ENCODE results near the gene DNAH5. TPM values are rescaled to one million over a fixed set of nuclear protein-coding genes. Genes with fewer than 3 reads are reported as not detected.

Gene DNAH5
- total and polyA plus RNA-seq, 7 experiments from 2014 or later = not detected

DNA sequence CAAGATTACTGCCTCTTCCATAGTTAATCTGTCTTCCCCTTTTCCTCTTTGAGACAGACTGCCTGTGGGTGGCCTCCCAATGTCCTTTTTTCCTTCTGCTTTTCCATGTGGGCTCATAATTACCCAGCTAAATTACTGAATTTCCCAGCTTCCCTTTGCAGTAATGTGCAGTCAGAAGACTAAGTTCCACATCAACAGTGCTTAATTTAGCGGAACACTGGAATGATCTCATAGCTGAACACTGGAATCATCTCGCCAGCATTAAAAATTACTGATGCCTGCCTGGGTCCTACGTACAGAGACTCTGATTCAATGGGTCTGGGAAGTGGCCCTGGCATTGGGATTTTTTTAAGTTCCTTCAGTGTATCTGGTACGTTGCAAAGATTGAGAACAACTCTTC lies 84.3 kb downstream of the DNAH5 start:
- Histone ChIP-seq H3K36me3 (ENCODE audit: control insufficient read depth in 2 of 3, insufficient read depth in 3 of 3, low read length in 3 of 3) (no peaks in the 10 kb centered on the region), H3K4me1 (ENCODE audit: control insufficient read depth in 2 of 2, insufficient read depth in 2 of 2, low read length in 2 of 2) (no peaks in the 10 kb centered on the region), H3K9me3 (ENCODE audit: control insufficient read depth in 2 of 3, low read length in 3 of 3) (no peaks in the 10 kb centered on the region), H3K4me3 (ENCODE audit: low read length) (no peak overlapping the region), H3K27ac (ENCODE audit: low read depth, low read length) (no peak overlapping the region), H3K27me3 (ENCODE audit: control insufficient read depth in 2 of 2, insufficient read depth in 2 of 2, low read length in 2 of 2) (no peaks in the 10 kb centered on the region)
- ChIA-PET POLR2A (no interaction called here), CTCF (no interaction called here)
- Mint-ChIP-seq H3K36me3 (no peaks in the 10 kb centered on the region), H3K27me3 (no peaks in the 10 kb centered on the region), H3K4me1 (no peaks in the 10 kb centered on the region), H3K27ac (no peak overlapping the region), H3K4me3 (no peak overlapping the region), H3K9me3 (peaks cover 6 to 44% (median 20%) of the 10 kb centered on the region in 11 donors)
- no peak for ATAC-seq
- no peak for DNase-seq
- intact Hi-C loops (cut with micrococcal nuclease) = no loop called here

GRCh38 chr5:13859270-13860065 lies 85.0 kb downstream of the DNAH5 start:
- no peak overlapping the region for H3K4me3 ChIP-seq (ENCODE audit: low read length)
- no peaks in the 10 kb centered on the region for H3K36me3 Mint-ChIP-seq
- ATAC-seq (no peak), DNase-seq (no peak)
- POLR2A ChIA-PET = no interaction called here
- peaks cover 6 to 44% (median 20%) of the 10 kb centered on the region in 11 donors for H3K9me3 Mint-ChIP-seq
- CTCF ChIA-PET = no interaction called here
- H3K27ac Mint-ChIP-seq = no peak overlapping the region
- H3K9me3 ChIP-seq (ENCODE audit: control insufficient read depth in 2 of 3, low read length in 3 of 3) = no peaks in the 10 kb centered on the region
- no peaks in the 10 kb centered on the region for H3K27me3 ChIP-seq (ENCODE audit: control insufficient read depth in 2 of 2, insufficient read depth in 2 of 2, low read length in 2 of 2)
- H3K27ac ChIP-seq (ENCODE audit: low read depth, low read length) = no peak overlapping the region
- no peaks in the 10 kb centered on the region for H3K4me1 ChIP-seq (ENCODE audit: control insufficient read depth in 2 of 2, insufficient read depth in 2 of 2, low read length in 2 of 2)
- no peaks in the 10 kb centered on the region for H3K27me3 Mint-ChIP-seq
- H3K4me3 Mint-ChIP-seq = no peak overlapping the region
- H3K36me3 ChIP-seq (ENCODE audit: control insufficient read depth in 2 of 3, insufficient read depth in 3 of 3, low read length in 3 of 3) = no peaks in the 10 kb centered on the region
- intact Hi-C loops (cut with micrococcal nuclease) = no loop called here
- H3K4me1 Mint-ChIP-seq = peaks cover 0 to 1% (median 0%) of the 10 kb centered on the region in 7 donors

- POLR2A ChIA-PET = no interaction called here
Measured at GRCh38 chr5:13843175-13843846, 101.2 kb downstream of the DNAH5 start.

DNA sequence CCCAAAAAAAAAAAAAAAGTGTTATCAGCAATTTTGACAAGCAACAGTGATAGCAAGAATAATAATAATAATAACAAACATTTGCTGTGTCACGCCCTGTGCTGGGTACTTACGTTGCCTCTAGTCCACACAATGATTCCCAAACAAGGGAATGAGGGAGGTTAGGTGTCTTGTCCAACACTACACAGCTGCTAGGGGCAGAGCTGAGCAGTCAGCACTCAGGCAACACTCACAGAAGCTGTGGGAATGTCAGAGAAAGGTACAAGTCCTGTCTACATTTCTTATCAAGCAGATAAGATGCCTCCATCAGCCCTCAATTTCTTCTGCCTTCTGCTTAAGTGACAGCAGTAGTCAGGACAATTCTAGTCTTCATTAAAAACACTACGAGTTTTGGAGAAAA lies 111.0 kb downstream of the DNAH5 start:
- DNase-seq (no peak), ATAC-seq (no peak)
- no peaks in the 10 kb centered on the region for H3K27me3 ChIP-seq (ENCODE audit: control insufficient read depth in 2 of 2, insufficient read depth in 2 of 2, low read length in 2 of 2)
- H3K4me1 ChIP-seq (ENCODE audit: control insufficient read depth in 2 of 2, insufficient read depth in 2 of 2, low read length in 2 of 2) = no peaks in the 10 kb centered on the region
- H3K27ac ChIP-seq (ENCODE audit: low read depth, low read length) = no peak overlapping the region
- ChIA-PET POLR2A (no interaction called here), CTCF (no interaction called here)
- Mint-ChIP-seq H3K9me3 (peaks cover 4 to 26% (median 13%) of the 10 kb centered on the region in 11 donors), H3K4me1 (no peaks in the 10 kb centered on the region), H3K27ac (no peak overlapping the region), H3K36me3 (peaks cover 0 to 5% (median 0%) of the 10 kb centered on the region in 5 donors), H3K4me3 (no peak overlapping the region), H3K27me3 (no peaks in the 10 kb centered on the region)
- no peaks in the 10 kb centered on the region for H3K9me3 ChIP-seq (ENCODE audit: control insufficient read depth in 2 of 3, low read length in 3 of 3)
- intact Hi-C loops (cut with micrococcal nuclease) = no loop called here
- no peaks in the 10 kb centered on the region for H3K36me3 ChIP-seq (ENCODE audit: control insufficient read depth in 2 of 3, insufficient read depth in 3 of 3, low read length in 3 of 3)
- H3K4me3 ChIP-seq (ENCODE audit: low read length) = no peak overlapping the region

More at GRCh38 chr5:13843175-13843846, 101.2 kb downstream of the DNAH5 start:
- Mint-ChIP-seq H3K4me3 (no peak overlapping the region), H3K27ac (no peak overlapping the region), H3K4me1 (no peaks in the 10 kb centered on the region), H3K36me3 (no peaks in the 10 kb centered on the region), H3K27me3 (no peaks in the 10 kb centered on the region), H3K9me3 (peaks cover 0 to 11% (median 0%) of the 10 kb centered on the region in 11 donors)
- DNase-seq = no peak
- no peaks in the 10 kb centered on the region for H3K27me3 ChIP-seq (ENCODE audit: control insufficient read depth in 2 of 2, insufficient read depth in 2 of 2, low read length in 2 of 2)
- CTCF ChIA-PET = no interaction called here
- H3K36me3 ChIP-seq (ENCODE audit: control insufficient read depth in 2 of 3, insufficient read depth in 3 of 3, low read length in 3 of 3) = no peaks in the 10 kb centered on the region
- no peak overlapping the region for H3K4me3 ChIP-seq (ENCODE audit: low read length)
- H3K9me3 ChIP-seq (ENCODE audit: control insufficient read depth in 2 of 3, low read length in 3 of 3) = no peaks in the 10 kb centered on the region
- no peaks in the 10 kb centered on the region for H3K4me1 ChIP-seq (ENCODE audit: control insufficient read depth in 2 of 2, insufficient read depth in 2 of 2, low read length in 2 of 2)
- intact Hi-C loops (cut with micrococcal nuclease) = no loop called here
- ATAC-seq = no peak
- H3K27ac ChIP-seq (ENCODE audit: low read depth, low read length) = no peak overlapping the region

DNA sequence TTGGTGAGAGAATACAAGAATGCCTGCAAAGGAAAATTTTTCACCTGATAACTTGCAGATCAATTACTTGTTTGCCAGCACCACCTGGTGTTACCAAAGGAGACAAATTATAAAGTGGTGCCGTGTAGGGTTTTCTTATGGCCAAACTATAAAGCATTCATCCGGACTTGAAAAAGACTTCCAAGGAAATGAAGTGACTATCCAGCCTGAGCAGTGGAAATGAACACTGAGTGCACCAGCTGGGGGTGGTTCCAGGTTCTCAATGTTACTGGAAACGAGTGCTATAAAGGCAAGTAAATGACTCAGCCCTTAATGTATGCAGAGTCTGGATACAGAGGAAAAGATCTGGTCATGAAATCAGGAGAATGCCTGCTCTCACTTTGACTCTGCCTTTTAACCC lies 113.1 kb downstream of the DNAH5 start:
- intact Hi-C loops (cut with micrococcal nuclease) = no loop called here
- ChIA-PET POLR2A (no interaction called here), CTCF (no interaction called here)
- Mint-ChIP-seq H3K4me3 (no peak overlapping the region), H3K4me1 (no peaks in the 10 kb centered on the region), H3K36me3 (no peaks in the 10 kb centered on the region), H3K9me3 (peaks cover 2 to 31% (median 11%) of the 10 kb centered on the region in 11 donors), H3K27me3 (no peaks in the 10 kb centered on the region), H3K27ac (no peak overlapping the region)
- H3K9me3 ChIP-seq (ENCODE audit: control insufficient read depth in 2 of 3, low read length in 3 of 3) = no peaks in the 10 kb centered on the region
- ATAC-seq = no peak
- no peak for DNase-seq
- no peaks in the 10 kb centered on the region for H3K36me3 ChIP-seq (ENCODE audit: control insufficient read depth in 2 of 3, insufficient read depth in 3 of 3, low read length in 3 of 3)
- H3K27me3 ChIP-seq (ENCODE audit: control insufficient read depth in 2 of 2, insufficient read depth in 2 of 2, low read length in 2 of 2) = no peaks in the 10 kb centered on the region
- no peak overlapping the region for H3K27ac ChIP-seq (ENCODE audit: low read depth, low read length)
- no peaks in the 10 kb centered on the region for H3K4me1 ChIP-seq (ENCODE audit: control insufficient read depth in 2 of 2, insufficient read depth in 2 of 2, low read length in 2 of 2)
- no peak overlapping the region for H3K4me3 ChIP-seq (ENCODE audit: low read length)

- ATAC-seq (no peak), DNase-seq (no peak)
- ChIA-PET POLR2A (no interaction called here), CTCF (no interaction called here)
- Histone ChIP-seq H3K27me3 (ENCODE audit: control insufficient read depth in 2 of 2, insufficient read depth in 2 of 2, low read length in 2 of 2) (no peaks in the 10 kb centered on the region), H3K9me3 (ENCODE audit: control insufficient read depth in 2 of 3, low read length in 3 of 3) (no peaks in the 10 kb centered on the region), H3K4me1 (ENCODE audit: control insufficient read depth in 2 of 2, insufficient read depth in 2 of 2, low read length in 2 of 2) (no peaks in the 10 kb centered on the region), H3K27ac (ENCODE audit: low read depth, low read length) (no peak overlapping the region), H3K4me3 (ENCODE audit: low read length) (no peak overlapping the region), H3K36me3 (ENCODE audit: control insufficient read depth in 2 of 3, insufficient read depth in 3 of 3, low read length in 3 of 3) (no peaks in the 10 kb centered on the region)
- peaks cover 0 to 31% (median 8%) of the 10 kb centered on the region in 11 donors for H3K9me3 Mint-ChIP-seq
- no peak overlapping the region for H3K4me3 Mint-ChIP-seq
- no peaks in the 10 kb centered on the region for H3K27me3 Mint-ChIP-seq
- H3K36me3 Mint-ChIP-seq = no peaks in the 10 kb centered on the region
- H3K4me1 Mint-ChIP-seq = no peaks in the 10 kb centered on the region
- intact Hi-C loops (cut with micrococcal nuclease) = no loop called here
- H3K27ac Mint-ChIP-seq = no peak overlapping the region
Measured at GRCh38 chr5:13830536-13830935, 114.0 kb downstream of the DNAH5 start.

- H3K4me1 ChIP-seq (ENCODE audit: control insufficient read depth in 2 of 2, insufficient read depth in 2 of 2, low read length in 2 of 2) = no peaks in the 10 kb centered on the region
- intact Hi-C loops (cut with micrococcal nuclease) = no loop called here
- no peak overlapping the region for H3K27ac ChIP-seq (ENCODE audit: low read depth, low read length)
- H3K36me3 ChIP-seq (ENCODE audit: control insufficient read depth in 2 of 3, insufficient read depth in 3 of 3, low read length in 3 of 3) = no peaks in the 10 kb centered on the region
- H3K9me3 ChIP-seq (ENCODE audit: control insufficient read depth in 2 of 3, low read length in 3 of 3) = no peaks in the 10 kb centered on the region
- no peaks in the 10 kb centered on the region for H3K27me3 ChIP-seq (ENCODE audit: control insufficient read depth in 2 of 2, insufficient read depth in 2 of 2, low read length in 2 of 2)
- Mint-ChIP-seq H3K4me1 (no peaks in the 10 kb centered on the region), H3K36me3 (no peaks in the 10 kb centered on the region), H3K27ac (no peak overlapping the region), H3K27me3 (no peaks in the 10 kb centered on the region), H3K4me3 (no peak overlapping the region), H3K9me3 (peaks cover 0 to 13% (median 4%) of the 10 kb centered on the region in 11 donors)
- DNase-seq (no peak), ATAC-seq (no peak)
- no peak overlapping the region for H3K4me3 ChIP-seq (ENCODE audit: low read length)
- ChIA-PET POLR2A (no interaction called here), CTCF (interaction anchor here (0.6 kb wide), 1 partner anchor 1956 kb away, joined by 5 read pairs; no protein-coding TSS in a partner anchor)
Measured at GRCh38 chr5:13821366-13821765, 123.1 kb downstream of the DNAH5 start.

All from naive thymus-derived CD4-positive, alpha-beta T cell (primary cell).